Natural killer cell (primary cell): Measurements from ENCODE around the gene MAD1L1. TPM values are rescaled to one million over a fixed set of nuclear protein-coding genes. Genes with fewer than 3 reads are reported as not detected.
A peak's percentile ranks its signal among the peaks of the same experiment; 100 is the strongest.

Experiments used
- ATAC-seq, 3 donors: fragments of 150-1000 bp in 2 of 3; fragments of 200-7000 bp in 1 of 3; cut with Tn5 transposase; 1 replicate in 1 of 3; 2 replicates in 2 of 3; pipeline ENCODE4 v1.10.0; 2021; ENCODE audit warnings: mild to moderate bottlenecking in 2 of 3, moderate library complexity in 2 of 3
- DNase-seq, 2 donors: peaks; one replicate each; pipeline versions ENCODE4 v3.0.0 to v3.0.0-alpha.2; 2013 to 2021; ENCODE audit warnings: mixed read lengths in 1 of 2
- H3K27ac ChIP-seq: one replicate; pipeline ENCODE4 v1.5.1; 2013; ENCODE audit warnings: mild to moderate bottlenecking, low read length
- H3K27me3 ChIP-seq: one replicate; pipeline ENCODE4 v1.6.1; 2013; ENCODE audit warnings: low read length; ENCODE audit not compliant: control insufficient read depth, insufficient read depth
- H3K36me3 ChIP-seq: one replicate; pipeline ENCODE4 v1.6.1; 2013; ENCODE audit warnings: low read length; ENCODE audit not compliant: control insufficient read depth, insufficient read depth
- H3K4me1 ChIP-seq: one replicate; pipeline ENCODE4 v1.6.1; 2013; ENCODE audit warnings: low read length; ENCODE audit not compliant: control insufficient read depth, insufficient read depth
- H3K4me3 ChIP-seq: one replicate; pipeline ENCODE4 v1.5.1; 2013; ENCODE audit warnings: low read length
- H3K9me3 ChIP-seq: one replicate; pipeline ENCODE4 v1.6.1; 2013; ENCODE audit warnings: low read length; ENCODE audit not compliant: control insufficient read depth, insufficient read depth
- H3K27ac Mint-ChIP-seq, 2 donors: one replicate each; pipeline ENCODE4 v1.8.0; 2022; ENCODE audit warnings: mild to moderate bottlenecking in 2 of 2, mixed read lengths in 2 of 2, moderate library complexity in 1 of 2
- H3K27me3 Mint-ChIP-seq, 2 donors: one replicate each; pipeline ENCODE4 v1.8.0; 2022; ENCODE audit warnings: low read depth in 2 of 2, mixed read lengths in 2 of 2
- H3K36me3 Mint-ChIP-seq: one replicate; pipeline ENCODE4 v1.8.0; 2022; ENCODE audit warnings: mixed read lengths
- H3K4me1 Mint-ChIP-seq, 2 donors: one replicate each; pipeline ENCODE4 v1.8.0; 2022; ENCODE audit warnings: mixed read lengths in 2 of 2
- H3K4me3 Mint-ChIP-seq: one replicate; pipeline ENCODE4 v1.8.0; 2022; ENCODE audit warnings: mild to moderate bottlenecking, moderate library complexity, mixed read lengths
- H3K9me3 Mint-ChIP-seq, 2 donors: one replicate each; pipeline ENCODE4 v1.8.0; 2022; ENCODE audit warnings: mixed read lengths in 2 of 2
- CTCF ChIP-seq: fragments of 200-600 bp; IDR thresholded peaks from one replicate; pipeline ENCODE4 v1.8.0; 2022; ENCODE audit warnings: antibody characterized with exemption
- WGBS: methylation state at CpG from one replicate; pipeline ENCODE4 v1.1.7; 2013; ENCODE audit warnings: missing lambda C conversion rate; ENCODE audit not compliant: insufficient coverage; 5-methylcytosine and 5-hydroxymethylcytosine counted together
- intact Hi-C: fragments of 100-400 bp; cut with micrococcal nuclease; formaldehyde crosslinking; loops from one replicate; pipeline ENCODE4 v1.14.2; 2022
- total RNA-seq, 4 donors: library from RNA; stranded (reverse); fragments of 120-200 nt in 1 of 4; gene quantifications; one replicate each; pipeline versions ENCODE4 v1.2.3 to v1.2.4, GENCODE V29; 2013 to 2022

Gene MAD1L1
- total RNA-seq, 3 donors from 2014 or later (not counting 1 experiment from before 2014, with no cell fraction given) = 53.6 to 81.2 (median 77.4) TPM

- Mint-ChIP-seq H3K27me3 (peaks cover 0 to 7% of the 10 kb centered on the region in 2 donors), H3K4me3 (no peak overlapping the region), H3K36me3 (no peaks in the 10 kb centered on the region), H3K9me3 (no peaks in the 10 kb centered on the region), H3K4me1 (peaks cover 46 to 67% of the 10 kb centered on the region in 2 donors), H3K27ac (no peak overlapping the region)
- no peaks in the 10 kb centered on the region for H3K9me3 ChIP-seq
- no peak for TF ChIP-seq CTCF
- whole genome bisulfite sequencing = 83% methylated on average over 14 of the region's 14 CpGs
- ATAC-seq = no peak
- no peak overlapping the region for H3K27ac ChIP-seq
- H3K4me3 ChIP-seq = no peak overlapping the region
- H3K4me1 ChIP-seq = peaks cover 59% of the 10 kb centered on the region
- no peak for DNase-seq
- no peaks in the 10 kb centered on the region for H3K36me3 ChIP-seq
- H3K27me3 ChIP-seq = peaks cover 5% of the 10 kb centered on the region
- intact Hi-C loops = no loop called here
These were observed 287.2 kb downstream of the MAD1L1 start for GRCh38 chr7:1945558-1945957.

GRCh38 chr7:1944619-1945210, 288.0 kb downstream of the MAD1L1 start:
- no peak overlapping the region for H3K4me3 Mint-ChIP-seq
- Histone ChIP-seq H3K4me1 (peaks cover 59% of the 10 kb centered on the region), H3K9me3 (no peaks in the 10 kb centered on the region), H3K27ac (no peak overlapping the region), H3K4me3 (no peak overlapping the region), H3K27me3 (peaks cover 5% of the 10 kb centered on the region), H3K36me3 (no peaks in the 10 kb centered on the region)
- WGBS = 96% methylated on average over 21 of the region's 21 CpGs
- peaks cover 0 to 7% of the 10 kb centered on the region in 2 donors for H3K27me3 Mint-ChIP-seq
- H3K27ac Mint-ChIP-seq = peak overlapping the region in 1 of 2 donors; percentile 83
- H3K36me3 Mint-ChIP-seq = no peaks in the 10 kb centered on the region
- DNase-seq (no peak), ATAC-seq (no peak)
- H3K9me3 Mint-ChIP-seq = no peaks in the 10 kb centered on the region
- intact Hi-C loops = loop anchor here (5.0 kb wide), 1 partner anchor 473 kb away; no protein-coding TSS in a partner anchor
- H3K4me1 Mint-ChIP-seq = peaks cover 46 to 67% of the 10 kb centered on the region in 2 donors
- TF ChIP-seq CTCF = no peak

GRCh38 chr7:1943933-1944618, 288.7 kb downstream of the MAD1L1 start:
- no peak overlapping the region for H3K27ac ChIP-seq
- no peaks in the 10 kb centered on the region for H3K36me3 Mint-ChIP-seq
- no peaks in the 10 kb centered on the region for H3K9me3 Mint-ChIP-seq
- H3K36me3 ChIP-seq = no peaks in the 10 kb centered on the region
- H3K4me1 ChIP-seq = peaks cover 61% of the 10 kb centered on the region
- peak overlapping the region; percentile 60 for H3K4me3 Mint-ChIP-seq
- 54% methylated on average over 23 of the region's 25 CpGs for WGBS
- no peak for ATAC-seq
- no peaks in the 10 kb centered on the region for H3K9me3 ChIP-seq
- no peak for TF ChIP-seq CTCF
- peak overlapping the region; percentile 12 to 83 for H3K27ac Mint-ChIP-seq
- no peak overlapping the region for H3K4me3 ChIP-seq
- peaks cover 50 to 67% of the 10 kb centered on the region in 2 donors for H3K4me1 Mint-ChIP-seq
- peaks cover 0 to 7% of the 10 kb centered on the region in 2 donors for H3K27me3 Mint-ChIP-seq
- intact Hi-C loops = loop anchor here (5.0 kb wide), 1 partner anchor 473 kb away; no protein-coding TSS in a partner anchor
- peaks cover 5% of the 10 kb centered on the region for H3K27me3 ChIP-seq
- DNase-seq = peak in 1 of 2 donors; percentile 26
